H1 (cell line): Measurements from ENCODE around the gene TLL2.

Experiments
- POLR2A ChIP-seq, 2 experiments: IDR thresholded peaks; 1 replicate in 1 of 2; 2 replicates in 1 of 2; pipeline ENCODE4 v1.6.1; 2011; ENCODE audit warnings: low read depth in 2 of 2, low read length in 2 of 2, mild to moderate bottlenecking in 2 of 2; ENCODE audit errors: control extremely low read depth in 1 of 2
- SIX5 ChIP-seq: IDR thresholded peaks from 2 replicates; pipeline ENCODE4 v1.6.1; 2011; ENCODE audit warnings: mild to moderate bottlenecking, low read depth, low read length
- SRF ChIP-seq: IDR thresholded peaks from 2 replicates; pipeline ENCODE4 v1.6.1; 2011; ENCODE audit warnings: mild to moderate bottlenecking, low read depth, low read length, moderate library complexity
- SUZ12 ChIP-seq: fragments of 200-600 bp; sonication (generic); IDR thresholded peaks from 2 replicates; pipeline ENCODE4 v1.6.1; 2012; ENCODE audit warnings: mild to moderate bottlenecking, inconsistent platforms, low read length, moderate library complexity, mixed read lengths
- TF ChIP-seq, protein P1 (sequence below), 3 experiments: IDR thresholded peaks; 1 replicate in 2 of 3; 2 replicates in 1 of 3; pipeline versions ENCODE4 v1.5.1 to v1.6.1; 2011; ENCODE audit warnings: low read length in 3 of 3, mild to moderate bottlenecking in 3 of 3, inconsistent platforms in 2 of 3, low read depth in 1 of 3, moderate library complexity in 1 of 3; ENCODE audit not compliant: insufficient read depth in 1 of 3; ENCODE audit errors: control extremely low read depth in 1 of 3

- TF ChIP-seq POLR2A (IDR thresholded peaks at IDR 0.05; ENCODE audit: control extremely low read depth in 1 of 2, low read depth in 2 of 2, low read length in 2 of 2) = no peak
- TF ChIP-seq, protein P1, sequence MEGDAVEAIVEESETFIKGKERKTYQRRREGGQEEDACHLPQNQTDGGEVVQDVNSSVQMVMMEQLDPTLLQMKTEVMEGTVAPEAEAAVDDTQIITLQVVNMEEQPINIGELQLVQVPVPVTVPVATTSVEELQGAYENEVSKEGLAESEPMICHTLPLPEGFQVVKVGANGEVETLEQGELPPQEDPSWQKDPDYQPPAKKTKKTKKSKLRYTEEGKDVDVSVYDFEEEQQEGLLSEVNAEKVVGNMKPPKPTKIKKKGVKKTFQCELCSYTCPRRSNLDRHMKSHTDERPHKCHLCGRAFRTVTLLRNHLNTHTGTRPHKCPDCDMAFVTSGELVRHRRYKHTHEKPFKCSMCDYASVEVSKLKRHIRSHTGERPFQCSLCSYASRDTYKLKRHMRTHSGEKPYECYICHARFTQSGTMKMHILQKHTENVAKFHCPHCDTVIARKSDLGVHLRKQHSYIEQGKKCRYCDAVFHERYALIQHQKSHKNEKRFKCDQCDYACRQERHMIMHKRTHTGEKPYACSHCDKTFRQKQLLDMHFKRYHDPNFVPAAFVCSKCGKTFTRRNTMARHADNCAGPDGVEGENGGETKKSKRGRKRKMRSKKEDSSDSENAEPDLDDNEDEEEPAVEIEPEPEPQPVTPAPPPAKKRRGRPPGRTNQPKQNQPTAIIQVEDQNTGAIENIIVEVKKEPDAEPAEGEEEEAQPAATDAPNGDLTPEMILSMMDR (IDR thresholded peaks at IDR 0.05; ENCODE audit: control extremely low read depth in 1 of 3, insufficient read depth in 1 of 3, low read depth in 1 of 3, low read length in 3 of 3) = no peak
- TF ChIP-seq SRF = no peak
- TF ChIP-seq SUZ12 = no peak
- TF ChIP-seq SIX5 = no peak
These were observed 66.6 kb downstream of the TLL2 start for GRCh38 chr10:96446966-96447596.
